Transverse colon (tissue), 4 donors: ENCODE data around the gene TGIF2.

Experiments
- CTCF ChIP-seq, 5 experiments: fragments of 200-600 bp in 3 of 5; fragments of 450-650 bp in 2 of 5; sonication (generic) in 3 of 5; IDR thresholded peaks; 1 replicate in 2 of 5; 2 replicates in 3 of 5; pipeline ENCODE4 v1.5.1; 2016 to 2017; ENCODE audit warnings: antibody characterized with exemption in 5 of 5, inconsistent platforms in 3 of 5, mild to moderate bottlenecking in 2 of 5, moderate library complexity in 1 of 5
- POLR2A ChIP-seq: fragments of 450-650 bp; IDR thresholded peaks from one replicate; pipeline ENCODE4 v1.6.1; 2016; ENCODE audit warnings: antibody characterized with exemption, mild to moderate bottlenecking, moderate library complexity
- POLR2AphosphoS5 ChIP-seq, 3 donors: sonication (generic); formaldehyde crosslinking; IDR thresholded peaks; one replicate each; pipeline ENCODE4 v1.6.1; 2016; ENCODE audit warnings: antibody characterized with exemption in 3 of 3

- TF ChIP-seq CTCF (IDR thresholded peaks at IDR 0.05) (no peak), POLR2A (no peak), POLR2AphosphoS5 (IDR thresholded peaks at IDR 0.05) (no peak)
These were observed 5.1 kb downstream of the TGIF2 start for GRCh38 chr20:36578356-36579041.
